ENCODE results near the gene PLEKHN1.

Gene PLEKHN1

DNA sequence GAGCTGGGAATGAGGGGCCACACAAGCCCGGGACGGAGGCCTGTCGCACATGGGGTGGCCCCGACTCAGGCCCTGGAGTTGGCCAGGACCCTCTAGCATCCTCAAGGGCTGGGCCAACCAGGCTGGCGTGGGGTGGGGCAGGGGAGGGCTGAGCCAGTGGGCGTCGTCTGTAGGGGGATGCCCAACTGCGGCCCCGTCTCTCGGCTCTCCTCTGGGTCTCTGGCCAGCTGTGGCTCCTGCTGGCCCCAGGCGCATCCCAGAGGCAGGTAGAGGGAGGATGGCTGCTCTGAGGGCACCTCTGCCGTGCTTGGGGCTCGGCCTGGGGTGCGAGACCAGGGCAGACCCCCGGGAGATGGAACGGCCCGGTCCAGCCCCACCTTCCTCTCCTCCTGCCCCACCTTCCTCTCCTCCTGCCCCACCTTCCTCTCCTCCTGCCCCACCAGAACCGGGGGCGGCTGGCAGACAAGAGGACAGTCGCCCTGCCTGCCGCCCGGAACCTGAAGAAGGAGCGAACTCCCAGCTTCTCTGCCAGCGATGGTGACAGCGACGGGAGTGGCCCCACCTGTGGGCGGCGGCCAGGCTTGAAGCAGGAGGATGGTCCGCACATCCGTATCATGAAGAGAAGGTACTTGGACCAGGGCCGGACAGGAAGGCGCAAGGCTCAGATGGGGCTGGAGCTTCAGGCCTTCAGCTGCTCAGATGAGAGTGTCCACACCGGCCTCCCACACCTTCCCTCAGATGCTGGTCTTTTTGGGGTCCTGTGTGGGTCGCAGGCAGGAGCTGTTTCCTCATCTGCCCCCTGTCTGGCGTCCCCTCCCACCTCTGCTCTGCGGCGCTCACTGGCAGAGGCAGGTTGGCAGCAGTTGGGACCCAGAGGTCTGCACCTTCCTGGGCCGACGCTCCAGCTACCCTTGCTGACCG is 36.3 kb upstream of the PLEKHN1 start:
- no peak for DNase-seq

- DNase-seq = no peak
Observed at GRCh38 chr1:930633-931138, 35.6 kb upstream of the PLEKHN1 start.

DNA sequence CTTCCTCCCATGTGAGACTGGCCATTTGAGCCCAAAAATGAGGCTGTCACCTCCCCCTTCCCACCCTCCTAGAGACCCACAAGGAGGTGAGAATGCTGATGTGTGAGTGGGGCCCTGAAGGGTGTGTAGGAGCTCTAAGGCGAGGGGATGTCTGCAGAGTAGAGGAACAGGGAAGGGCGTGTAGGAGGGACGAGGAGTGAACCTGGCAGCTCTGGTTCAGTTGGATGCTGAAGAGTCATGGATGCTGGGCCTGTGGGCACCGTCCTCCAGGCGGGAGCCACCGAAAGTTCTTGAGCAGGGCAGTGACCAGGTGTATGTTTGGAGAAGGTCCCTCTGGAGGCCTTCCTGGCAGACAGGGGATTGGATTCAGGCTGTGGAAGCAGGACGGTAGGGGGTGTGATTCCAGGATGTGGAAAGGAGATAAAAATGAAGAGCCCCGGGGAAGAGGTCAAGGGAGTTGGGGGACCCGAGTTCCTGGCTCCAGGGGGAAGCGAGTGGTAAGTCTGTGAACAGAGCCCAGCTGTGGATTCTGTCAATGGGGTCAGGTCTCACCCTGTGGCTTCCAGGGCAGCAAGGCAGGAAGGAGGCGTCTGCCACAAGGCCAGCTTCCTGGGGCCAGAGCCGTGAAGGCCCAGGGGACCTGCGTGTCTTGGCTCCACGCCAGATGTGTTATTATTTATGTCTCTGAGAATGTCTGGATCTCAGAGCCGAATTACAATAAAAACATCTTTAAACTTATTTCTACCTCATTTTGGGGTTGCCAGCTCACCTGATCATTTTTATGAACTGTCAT is 34.7 kb upstream of the PLEKHN1 start:
- DNase-seq = no peak

DNA sequence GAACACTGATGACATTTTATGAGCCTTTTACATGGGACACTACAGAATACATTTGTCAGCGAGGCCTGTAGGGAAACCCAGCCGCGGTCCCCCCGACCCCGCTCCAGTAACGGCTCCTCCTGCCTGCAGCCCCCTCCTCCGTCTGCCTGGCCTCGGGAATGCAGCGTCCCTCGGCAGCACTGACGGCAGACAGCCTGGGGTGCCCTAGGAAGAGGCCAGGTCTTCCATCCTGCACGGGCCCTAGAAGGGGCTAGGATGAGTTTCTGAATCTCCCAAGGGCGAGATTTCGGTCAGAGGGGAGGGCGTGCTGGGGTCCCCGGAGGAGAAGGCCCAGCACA is 34.1 kb upstream of the PLEKHN1 start:
- DNase-seq = no peak

- no peak for DNase-seq
Observed at GRCh38 chr1:932776-933602, 33.3 kb upstream of the PLEKHN1 start.

- no peak for DNase-seq
Observed at GRCh38 chr1:933603-933940, 32.7 kb upstream of the PLEKHN1 start.

GRCh38 chr1:934991-935750 is 31.1 kb upstream of the PLEKHN1 start:
- no peak for DNase-seq

DNA sequence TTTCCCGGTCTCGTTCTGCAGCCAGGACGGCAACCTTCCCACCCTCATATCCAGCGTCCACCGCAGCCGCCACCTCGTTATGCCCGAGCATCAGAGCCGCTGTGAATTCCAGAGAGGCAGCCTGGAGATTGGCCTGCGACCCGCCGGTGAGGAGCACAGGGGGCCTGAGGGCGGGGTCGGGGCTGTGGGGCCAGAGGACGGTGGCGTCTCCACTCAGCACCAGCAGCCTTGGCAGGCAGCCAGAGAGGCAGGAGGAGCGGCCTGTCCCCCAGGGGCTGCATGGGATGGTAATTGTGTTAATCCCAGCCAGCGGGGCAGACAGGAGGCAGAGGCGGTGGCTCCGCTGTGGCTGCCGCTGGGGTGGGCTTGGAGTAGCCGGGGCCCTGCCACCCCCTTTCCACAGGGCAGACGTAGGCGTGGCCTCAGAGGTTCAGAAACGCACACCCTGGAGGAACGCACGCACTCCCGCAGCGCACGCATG is 30.5 kb upstream of the PLEKHN1 start:
- no peak for DNase-seq

GRCh38 chr1:936348-937264 is 29.7 kb upstream of the PLEKHN1 start:
- DNase-seq = no peak

DNA sequence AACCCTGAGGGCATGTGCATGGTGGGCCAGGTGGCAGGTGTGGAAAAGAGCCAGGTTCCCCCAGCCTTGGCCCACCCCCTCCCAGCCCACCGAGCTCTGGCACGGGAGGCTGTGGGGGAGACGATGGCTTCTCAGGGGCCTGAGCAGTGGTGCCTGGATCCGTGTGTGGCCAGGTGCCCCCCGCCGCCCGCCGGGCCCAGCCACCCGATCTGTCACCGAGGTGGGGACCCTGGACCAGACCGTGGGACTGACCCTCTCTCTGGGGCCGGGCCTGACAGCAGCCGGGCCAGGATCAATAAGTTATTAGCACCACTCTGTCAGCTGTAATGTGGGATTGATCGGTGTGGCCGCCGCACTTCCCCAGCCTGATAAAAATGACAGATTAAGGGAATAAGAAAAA is 28.8 kb upstream of the PLEKHN1 start:
- no peak for DNase-seq

- no peak for DNase-seq
Observed at GRCh38 chr1:938088-938683, 28.1 kb upstream of the PLEKHN1 start.

DNA sequence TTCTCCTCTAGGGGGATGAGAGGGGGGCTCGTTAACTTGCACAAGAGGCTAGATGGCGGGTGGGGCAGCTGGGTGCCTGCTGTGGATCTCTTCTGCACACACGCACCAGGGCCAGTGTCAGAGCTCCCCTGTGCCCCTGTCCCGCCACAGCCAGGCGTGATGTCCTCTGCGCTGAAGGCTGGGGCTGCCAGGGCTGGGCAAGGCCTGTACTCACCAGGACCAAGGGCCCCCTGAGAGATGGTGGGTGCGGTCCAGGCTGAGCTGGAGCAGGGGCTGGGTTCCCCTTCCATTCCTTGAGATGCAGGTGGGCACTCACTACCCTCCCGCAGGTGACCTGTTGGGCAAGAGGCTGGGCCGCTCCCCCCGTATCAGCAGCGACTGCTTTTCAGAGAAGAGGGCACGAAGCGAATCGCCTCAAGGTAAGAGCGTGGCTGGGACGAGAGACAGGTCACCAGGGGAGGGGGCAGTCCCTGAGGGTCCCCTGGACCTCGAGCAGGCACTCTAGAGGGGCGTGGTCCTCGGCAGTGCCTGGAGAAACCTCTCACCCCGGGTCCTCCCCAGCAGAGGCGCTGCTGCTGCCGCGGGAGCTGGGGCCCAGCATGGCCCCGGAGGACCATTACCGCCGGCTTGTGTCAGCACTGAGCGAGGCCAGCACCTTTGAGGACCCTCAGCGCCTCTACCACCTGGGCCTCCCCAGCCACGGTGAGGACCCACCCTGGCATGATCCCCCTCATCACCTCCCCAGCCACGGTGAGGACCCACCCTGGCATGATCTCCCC is 27.4 kb upstream of the PLEKHN1 start:
- no peak for DNase-seq

DNA sequence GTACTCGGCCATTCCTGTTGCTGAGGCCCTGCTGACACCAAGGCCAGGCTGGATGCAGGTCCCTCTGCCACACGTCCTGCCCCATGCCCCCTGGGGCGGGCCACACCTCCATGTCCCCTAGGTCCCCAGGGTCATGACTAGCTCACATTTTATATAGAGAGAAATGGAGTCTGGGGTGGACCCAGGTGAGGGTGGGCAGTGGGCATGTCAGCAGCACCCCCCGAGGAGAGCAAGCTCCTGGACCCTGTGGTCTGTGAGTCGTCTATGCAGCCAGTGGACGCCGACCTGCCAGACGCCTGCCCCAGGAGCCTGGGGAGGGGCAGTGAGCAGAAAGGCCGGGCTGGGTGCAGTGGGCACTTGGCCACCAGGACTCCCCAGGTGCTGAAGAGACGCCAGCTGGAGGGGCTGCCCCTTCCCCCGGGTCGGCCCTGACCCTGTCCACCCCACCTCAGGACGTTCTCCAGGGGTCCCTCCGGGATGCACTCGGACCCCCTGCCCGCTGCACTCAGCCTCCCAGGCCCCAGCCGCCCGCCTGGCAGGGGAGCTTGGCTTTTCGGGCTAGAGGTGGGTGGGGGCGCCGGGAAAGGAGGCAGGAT is 26.7 kb upstream of the PLEKHN1 start:
- DNase-seq = no peak

DNA sequence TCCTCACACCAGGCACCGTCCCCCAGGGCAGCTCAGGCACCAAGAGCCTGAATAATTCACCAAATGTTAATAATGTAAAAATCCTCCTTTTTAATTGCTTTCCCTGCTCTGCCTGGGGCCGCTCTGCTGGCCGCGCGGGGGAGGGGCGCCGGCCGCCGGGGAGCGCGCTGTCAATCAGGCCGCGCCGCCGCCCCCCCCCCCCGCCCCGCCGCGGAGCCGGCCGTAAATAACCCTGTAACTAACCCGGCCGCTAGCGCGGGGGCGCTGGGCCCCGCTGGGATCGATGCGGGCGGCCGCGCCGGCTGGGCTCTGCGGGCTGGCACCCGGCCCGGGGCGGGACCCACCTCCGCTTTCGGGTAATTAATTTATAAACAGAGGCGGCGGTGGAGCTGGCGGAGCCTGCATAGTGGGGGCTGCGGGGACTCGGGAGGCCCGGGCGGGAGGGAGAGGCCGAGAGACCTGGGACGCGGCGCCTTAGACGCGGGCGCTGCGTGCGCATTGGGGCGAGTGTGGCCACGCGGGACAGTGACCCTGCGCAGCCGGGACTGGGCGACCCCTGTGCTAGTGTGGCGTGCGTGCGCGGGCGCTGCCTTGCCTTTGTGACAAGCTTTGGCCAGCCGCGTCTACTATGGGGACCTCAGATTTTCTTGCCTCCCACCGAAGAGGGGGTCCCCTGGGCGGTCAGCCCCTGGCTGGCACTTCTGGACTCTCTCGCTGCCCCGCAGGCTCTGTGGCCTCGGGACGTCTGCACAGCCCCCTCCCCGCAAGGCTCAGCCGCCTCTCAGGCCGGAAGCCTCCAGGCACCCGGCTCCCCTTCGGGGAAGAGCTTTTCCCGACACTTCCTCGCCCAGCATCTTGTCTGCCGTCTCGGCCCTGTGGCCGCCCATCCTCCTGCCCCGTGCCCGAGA is 25.9 kb upstream of the PLEKHN1 start:
- no peak for DNase-seq

DNA sequence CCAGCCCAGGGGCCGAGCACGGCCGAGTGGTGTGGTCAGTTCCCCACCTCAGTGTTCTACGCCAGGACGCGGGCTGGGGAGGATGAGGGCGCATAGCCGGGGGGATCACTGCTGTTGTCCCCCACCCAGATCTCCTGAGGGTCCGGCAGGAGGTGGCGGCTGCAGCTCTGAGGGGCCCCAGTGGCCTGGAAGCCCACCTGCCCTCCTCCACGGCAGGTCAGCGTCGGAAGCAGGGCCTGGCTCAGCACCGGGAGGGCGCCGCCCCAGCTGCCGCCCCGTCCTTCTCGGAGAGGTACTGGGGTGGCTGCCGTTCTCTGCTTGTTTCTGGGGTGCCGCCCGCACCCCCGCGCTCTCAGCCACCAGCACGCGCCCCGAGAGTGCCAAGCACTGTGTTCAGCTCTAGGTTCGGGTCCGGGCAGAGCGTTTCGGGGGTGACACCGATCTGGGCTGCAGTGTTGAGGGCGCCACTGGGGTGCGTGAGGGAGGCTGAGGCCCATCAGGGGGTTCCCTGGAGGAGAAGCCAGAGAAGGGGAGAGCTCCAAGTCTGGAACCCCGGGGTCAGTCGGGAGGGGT is 25.2 kb upstream of the PLEKHN1 start:
- no peak for DNase-seq

- no peak for DNase-seq
Observed at GRCh38 chr1:941588-942383, 24.5 kb upstream of the PLEKHN1 start.

- DNase-seq = no peak
Observed at GRCh38 chr1:942411-942821, 23.9 kb upstream of the PLEKHN1 start.

Measured in central memory CD4-positive, alpha-beta T cell (primary cell).